ENCODE measurements around the gene CTSF. TPM values are rescaled to one million over a fixed set of nuclear protein-coding genes. Genes with fewer than 3 reads are reported as not detected.
A peak's percentile ranks its signal among the peaks of the same experiment; 100 is the strongest.
"Not testable (repeated sequence)": the region's sequence is repeated elsewhere in the genome, so short reads cannot be mapped to it uniquely, and the experiment has no call there.

CTSF gene
- polyA plus RNA-seq (2013, experiment 1 of 2; ENCODE audit: insufficient read length) = 19.3 TPM
- polyA plus RNA-seq (2013, experiment 2 of 2; ENCODE audit: insufficient read length) = 19.3 TPM

- DNase-seq = peak; percentile 74
Measured at GRCh38 chr11:66568124-66568916, at the start of gene CTSF. CTSF (minus strand) TSS chr11:66568606; CDS start chr11:66568486, 120 bp downstream.

GRCh38 chr11:66617155-66617834, 48.9 kb upstream of the CTSF start:
- DNase-seq = no peak

GRCh38 chr11:66616379-66617154, 48.2 kb upstream of the CTSF start, which contains the start of gene RBM14:
RBM14 (plus strand) TSS chr11:66616630; CDS start chr11:66616721, 91 bp downstream.
- peak; percentile 100 for DNase-seq

GRCh38 chr11:66614073-66614472, 45.7 kb upstream of the CTSF start:
- no peak for DNase-seq

DNA sequence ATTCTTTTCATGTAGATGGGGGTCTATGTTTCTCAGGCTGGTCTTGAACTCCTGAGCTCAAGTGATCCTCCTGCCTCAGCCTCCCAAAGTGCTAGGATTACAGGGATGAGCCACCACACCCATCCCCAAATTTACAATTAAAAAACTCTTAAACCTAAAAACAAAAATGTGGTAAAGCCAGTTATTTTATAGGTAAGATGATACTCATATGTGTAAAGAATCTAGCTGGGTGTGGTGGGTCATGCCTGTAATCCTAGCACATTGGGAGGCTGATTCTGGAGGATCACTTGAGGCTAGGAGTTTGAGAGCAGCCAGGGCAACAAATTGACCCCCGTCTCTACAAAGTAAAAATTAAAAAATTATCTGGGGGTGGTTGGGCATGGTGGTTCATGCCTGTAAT, 44.1 kb upstream of the CTSF start:
- DNase-seq = no peak

- no peak for DNase-seq
Measured at GRCh38 chr11:66609721-66610617, 41.6 kb upstream of the CTSF start.

- peak; percentile 77 for DNase-seq
Measured at GRCh38 chr11:66607126-66607834, 38.9 kb upstream of the CTSF start.

- DNase-seq = not testable (repeated sequence)
Measured at GRCh38 chr11:66606608-66607007, 38.2 kb upstream of the CTSF start.

- DNase-seq = no peak
Measured at GRCh38 chr11:66604155-66604554, 35.7 kb upstream of the CTSF start.

- DNase-seq = no peak
Measured at GRCh38 chr11:66603072-66603471, 34.7 kb upstream of the CTSF start.

GRCh38 chr11:66600631-66601233, 32.3 kb upstream of the CTSF start:
- DNase-seq = peak; percentile 44

- no peak for DNase-seq
Measured at GRCh38 chr11:66600219-66600618, 31.8 kb upstream of the CTSF start.

DNA sequence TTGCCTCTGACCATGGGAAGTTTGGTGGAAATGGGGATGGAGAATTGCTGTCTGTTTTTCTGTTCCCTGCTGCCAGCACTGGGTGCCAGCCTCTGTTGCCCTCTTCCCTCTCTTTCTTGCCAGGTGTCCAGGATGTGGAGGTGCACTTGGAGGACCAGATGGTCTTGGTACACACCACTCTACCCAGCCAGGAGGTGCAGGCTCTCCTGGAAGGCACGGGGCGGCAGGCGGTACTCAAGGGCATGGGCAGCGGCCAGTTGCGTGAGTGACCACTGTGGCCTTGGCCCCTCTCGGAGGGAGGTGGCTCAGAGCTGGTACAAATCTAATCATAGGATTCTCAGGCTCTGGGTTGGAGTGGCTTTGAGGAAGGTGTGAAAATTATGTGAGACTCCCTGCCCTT, 30.6 kb upstream of the CTSF start:
- no peak for DNase-seq

DNA sequence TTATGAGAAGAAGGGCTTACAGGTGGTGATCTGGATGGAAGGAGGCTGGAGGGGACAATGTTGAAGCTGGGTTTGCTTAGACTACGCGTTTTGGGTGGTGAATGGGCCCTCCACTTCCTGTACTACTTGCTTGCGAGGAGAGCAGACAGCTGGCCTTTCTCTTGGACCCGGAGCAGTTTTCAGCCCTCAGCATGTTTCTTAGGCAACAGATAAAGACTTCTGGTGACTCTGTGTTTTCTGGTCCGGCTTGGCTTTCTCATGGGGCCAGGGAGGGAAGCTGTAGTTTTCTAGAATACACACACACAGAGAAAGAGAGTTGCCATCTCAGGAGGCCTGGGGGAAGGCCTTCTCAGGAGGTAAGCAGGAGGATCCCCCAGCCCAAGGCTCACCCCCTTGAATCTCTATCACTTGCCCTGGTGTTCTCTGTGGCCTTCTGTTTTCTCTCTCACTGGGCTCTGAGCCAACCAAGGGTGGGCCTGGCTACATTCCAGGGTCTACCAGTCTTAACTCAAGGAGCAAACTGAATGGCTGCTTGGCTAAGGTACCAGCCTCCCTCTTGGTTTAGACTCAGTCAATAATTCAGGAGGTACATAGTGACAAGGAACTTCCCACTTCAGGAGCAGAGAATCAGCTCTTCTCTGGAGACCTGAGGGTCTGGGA, 27.0 kb upstream of the CTSF start:
- DNase-seq = no peak

DNA sequence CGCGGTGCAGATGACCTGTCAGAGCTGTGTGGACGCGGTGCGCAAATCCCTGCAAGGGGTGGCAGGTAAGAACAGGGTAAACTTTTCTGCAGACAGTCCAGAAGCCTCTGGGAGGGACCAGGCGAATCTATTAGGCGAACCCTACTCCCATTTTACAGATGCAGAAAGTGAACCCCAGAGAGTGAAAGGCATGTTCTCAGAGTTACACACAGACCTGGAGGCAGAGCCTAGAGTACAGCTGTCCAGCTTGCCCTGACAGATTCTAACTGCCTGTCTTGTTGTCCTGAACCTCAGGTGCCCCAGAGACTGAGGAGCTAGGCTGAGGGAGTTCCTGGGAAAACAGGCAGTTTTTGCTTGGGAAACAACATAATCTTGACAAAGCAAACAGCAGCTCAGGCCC, 25.2 kb upstream of the CTSF start:
- DNase-seq = no peak

GRCh38 chr11:66593303-66593635, 24.9 kb upstream of the CTSF start:
- DNase-seq = no peak

- peak; percentile 94 for DNase-seq
Measured at GRCh38 chr11:66592457-66593302, 24.3 kb upstream of the CTSF start, which contains the start of the genes CCDC87 and CCS. CCDC87 (minus strand) TSS chr11:66593063; CDS start chr11:66593015, 48 bp downstream. CCS (plus strand) TSS chr11:66593185; CDS start chr11:66593262, 77 bp downstream.

GRCh38 chr11:66591175-66591574, 22.8 kb upstream of the CTSF start:
- DNase-seq = no peak

All from fibroblast of skin of scalp (primary cell).